HG03135 (cell line): ENCODE measurements around the gene EIF5AL1.
A peak's percentile ranks its signal among the peaks of the same experiment; 100 is the strongest.
"Not testable (repeated sequence)": the region's sequence is repeated elsewhere in the genome, so short reads cannot be mapped to it uniquely, and the experiment has no call there.

ENCODE experiments used
- ATAC-seq: cut with Tn5 transposase; IDR thresholded peaks from one replicate; pipeline ENCODE4 v1.9.1; 2021; ENCODE audit warnings: mild to moderate bottlenecking, moderate library complexity; ENCODE audit not compliant: unreplicated experiment

Gene EIF5AL1

GRCh38 chr10:79509306-79509933, 2.9 kb upstream of the EIF5AL1 start:
- ATAC-seq: not testable (repeated sequence)

- not testable (repeated sequence) for ATAC-seq
These were observed 2.3 kb upstream of the EIF5AL1 start for GRCh38 chr10:79509934-79510508.

- ATAC-seq: not testable (repeated sequence)
These were observed 4.3 kb downstream of the EIF5AL1 start for GRCh38 chr10:79516532-79517205.

GRCh38 chr10:79517567-79517966, 5.2 kb downstream of the EIF5AL1 start:
- ATAC-seq: not testable (repeated sequence)

GRCh38 chr10:79521751-79522150, 9.4 kb downstream of the EIF5AL1 start:
- not testable (repeated sequence) for ATAC-seq

GRCh38 chr10:79522464-79522863, 10.1 kb downstream of the EIF5AL1 start:
- not testable (repeated sequence) for ATAC-seq

- ATAC-seq: not testable (repeated sequence)
These were observed 11.0 kb downstream of the EIF5AL1 start for GRCh38 chr10:79523157-79523853.

GRCh38 chr10:79525049-79525710, 12.8 kb downstream of the EIF5AL1 start:
- peak; percentile 88 for ATAC-seq

GRCh38 chr10:79528261-79528660, 15.9 kb downstream of the EIF5AL1 start:
- ATAC-seq: not testable (repeated sequence)

- not testable (repeated sequence) for ATAC-seq
These were observed 21.0 kb downstream of the EIF5AL1 start for GRCh38 chr10:79533142-79533902.

GRCh38 chr10:79533903-79534175, 21.5 kb downstream of the EIF5AL1 start:
- not testable (repeated sequence) for ATAC-seq

- not testable (repeated sequence) for ATAC-seq
These were observed 26.0 kb downstream of the EIF5AL1 start for GRCh38 chr10:79538311-79538710.

GRCh38 chr10:79540930-79541329, 28.6 kb downstream of the EIF5AL1 start:
- peak; percentile 87 for ATAC-seq

- ATAC-seq: no peak
These were observed 30.3 kb downstream of the EIF5AL1 start for GRCh38 chr10:79542626-79543025.

- not testable (repeated sequence) for ATAC-seq
These were observed 32.1 kb downstream of the EIF5AL1 start for GRCh38 chr10:79544408-79544807.

GRCh38 chr10:79544926-79545659, 32.8 kb downstream of the EIF5AL1 start:
- not testable (repeated sequence) for ATAC-seq

- not testable (repeated sequence) for ATAC-seq
These were observed 34.8 kb downstream of the EIF5AL1 start for GRCh38 chr10:79547128-79547527.

- no peak for ATAC-seq
These were observed 35.6 kb downstream of the EIF5AL1 start for GRCh38 chr10:79547973-79548372.

- ATAC-seq: no peak
These were observed 39.8 kb downstream of the EIF5AL1 start for GRCh38 chr10:79552143-79552542.
